GM23248 (cell line): ENCODE data around the gene XPA.
"Not testable (repeated sequence)": the region's sequence is repeated elsewhere in the genome, so short reads cannot be mapped to it uniquely, and the experiment has no call there.

ENCODE experiments used
- EZH2 ChIP-seq: fragments of 200-600 bp; sonication (generic); IDR thresholded peaks from 2 replicates; pipeline ENCODE4 v1.6.1; 2018; ENCODE audit warnings: antibody characterized with exemption, mild to moderate bottlenecking; ENCODE audit not compliant: insufficient read depth, poor library complexity, severe bottlenecking
- EZH2phosphoT487 ChIP-seq: fragments of 200-600 bp; sonication (generic); IDR thresholded peaks from 2 replicates; pipeline ENCODE4 v1.6.1; 2018; ENCODE audit warnings: antibody characterized with exemption, moderate library complexity, mild to moderate bottlenecking, low read depth; ENCODE audit not compliant: insufficient read depth

DNA sequence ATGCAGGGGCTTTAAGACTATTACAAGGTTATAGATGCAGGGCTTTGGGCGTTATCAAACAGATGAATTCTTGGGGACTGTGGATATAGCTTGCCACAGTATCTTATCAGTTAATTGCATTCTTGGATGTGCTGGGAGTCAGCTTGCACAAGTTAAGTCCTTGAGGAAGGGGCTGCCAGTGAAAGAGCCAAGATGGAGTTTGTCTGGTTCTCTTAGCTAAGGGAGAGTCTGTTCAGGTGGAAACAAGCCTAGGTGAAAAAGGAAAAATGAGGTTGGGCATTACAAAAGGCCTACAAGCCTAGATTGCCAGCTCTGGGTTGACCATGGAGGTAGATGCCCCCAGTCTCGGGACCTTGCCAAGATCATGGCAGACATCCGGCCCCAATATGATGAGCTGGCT is 2.7 kb upstream of the XPA start:
- not testable (repeated sequence) for TF ChIP-seq EZH2, EZH2phosphoT487
